Measurements from ENCODE around the gene TMEM117.

TMEM117 gene

DNA sequence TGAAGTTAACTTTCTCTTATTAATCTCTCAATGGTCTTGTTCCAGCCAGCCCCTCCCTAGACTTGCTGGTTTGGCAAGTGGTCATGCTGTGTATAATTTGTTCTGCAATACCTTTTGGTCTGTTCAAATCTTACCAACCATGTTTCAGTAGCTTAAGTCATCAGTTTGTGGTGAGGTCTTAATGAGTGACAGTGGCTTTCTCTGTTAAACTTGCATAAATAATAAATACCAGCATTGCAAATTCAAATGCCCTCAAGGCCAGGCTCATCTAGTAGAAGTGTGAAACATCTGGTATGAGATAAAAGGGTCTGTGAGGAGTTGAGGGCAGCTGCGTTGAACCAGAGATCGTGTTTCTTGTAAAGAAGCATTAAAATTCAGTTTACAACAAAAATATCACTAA lies 319.5 kb downstream of the TMEM117 start (continued):
- TF ChIP-seq ZBTB26 (tag by site-specific recombination; optimal IDR thresholded peaks at IDR 0.05) (no peak), ZNF274 (IDR thresholded peaks at IDR 0.05; ENCODE audit: low read length) (no peak), ZNF274 (tag by site-specific recombination; IDR thresholded peaks at IDR 0.05; ENCODE audit: borderline replicate concordance) (no peak), SETDB1 (IDR thresholded peaks at IDR 0.05; ENCODE audit: insufficient read length, low read length) (no peak), SP7 (tag by site-specific recombination; IDR thresholded peaks at IDR 0.05) (no peak)

- ChIA-PET CTCF (interaction anchor here (0.7 kb wide), 1 partner anchor 718 kb away, joined by 3 read pairs; no protein-coding TSS in a partner anchor), POLR2A (no interaction called here)
- H3K9me3 ChIP-seq (ENCODE audit: control insufficient read depth, insufficient read depth, low read depth, low read length) = no peaks in the 10 kb centered on the region
- H3K27ac ChIP-seq (ENCODE audit: extremely low read depth, low read depth, low read length) = no peak overlapping the region
- H3K36me3 ChIP-seq (ENCODE audit: control insufficient read depth in 2 of 2, insufficient read depth in 1 of 2, low read length in 2 of 2) = no peaks in the 10 kb centered on the region
- TF ChIP-seq AEBP2 (tag by site-specific recombination; IDR thresholded peaks at IDR 0.05; ENCODE audit: borderline replicate concordance) (no peak), TRIM28 (IDR thresholded peaks at IDR 0.05; ENCODE audit: borderline replicate concordance, low read length) (no peak), ZNF362 (tag by site-specific recombination; IDR thresholded peaks at IDR 0.05) (no peak), WT1 (tag by site-specific recombination; IDR thresholded peaks at IDR 0.05) (no peak), ZNF311 (tag by site-specific recombination; IDR thresholded peaks at IDR 0.05; ENCODE audit: borderline replicate concordance) (no peak), ZNF621 (tag by site-specific recombination; IDR thresholded peaks at IDR 0.05) (no peak), ZNF211 (tag by site-specific recombination; IDR thresholded peaks at IDR 0.05; ENCODE audit: low read depth) (no peak), ZNF473 (tag by site-specific recombination; IDR thresholded peaks at IDR 0.05) (no peak), ZNF660 (tag by site-specific recombination; IDR thresholded peaks at IDR 0.05) (no peak), ZNF16 (tag by site-specific recombination; IDR thresholded peaks at IDR 0.05; ENCODE audit: low read depth) (no peak), ZNF549 (tag by site-specific recombination; IDR thresholded peaks at IDR 0.05) (no peak), ZNF366 (tag by site-specific recombination; conservative IDR thresholded peaks at IDR 0.05) (no peak), IKZF3 (tag by site-specific recombination; IDR thresholded peaks at IDR 0.05) (no peak)
- TF ChIP-seq, protein P1, sequence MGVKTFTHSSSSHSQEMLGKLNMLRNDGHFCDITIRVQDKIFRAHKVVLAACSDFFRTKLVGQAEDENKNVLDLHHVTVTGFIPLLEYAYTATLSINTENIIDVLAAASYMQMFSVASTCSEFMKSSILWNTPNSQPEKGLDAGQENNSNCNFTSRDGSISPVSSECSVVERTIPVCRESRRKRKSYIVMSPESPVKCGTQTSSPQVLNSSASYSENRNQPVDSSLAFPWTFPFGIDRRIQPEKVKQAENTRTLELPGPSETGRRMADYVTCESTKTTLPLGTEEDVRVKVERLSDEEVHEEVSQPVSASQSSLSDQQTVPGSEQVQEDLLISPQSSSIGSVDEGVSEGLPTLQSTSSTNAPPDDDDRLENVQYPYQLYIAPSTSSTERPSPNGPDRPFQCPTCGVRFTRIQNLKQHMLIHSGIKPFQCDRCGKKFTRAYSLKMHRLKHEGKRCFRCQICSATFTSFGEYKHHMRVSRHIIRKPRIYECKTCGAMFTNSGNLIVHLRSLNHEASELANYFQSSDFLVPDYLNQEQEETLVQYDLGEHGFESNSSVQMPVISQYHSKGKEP (tag by site-specific recombination; IDR thresholded peaks at IDR 0.05) = no peak
- H3K4me1 ChIP-seq (ENCODE audit: control insufficient read depth, insufficient read depth, low read length) = no peaks in the 10 kb centered on the region
- no peak overlapping the region for H3K4me3 ChIP-seq (ENCODE audit: low read depth, low read length)
Observed at GRCh38 chr12:44157359-44157758, 321.5 kb downstream of the TMEM117 start.

DNA sequence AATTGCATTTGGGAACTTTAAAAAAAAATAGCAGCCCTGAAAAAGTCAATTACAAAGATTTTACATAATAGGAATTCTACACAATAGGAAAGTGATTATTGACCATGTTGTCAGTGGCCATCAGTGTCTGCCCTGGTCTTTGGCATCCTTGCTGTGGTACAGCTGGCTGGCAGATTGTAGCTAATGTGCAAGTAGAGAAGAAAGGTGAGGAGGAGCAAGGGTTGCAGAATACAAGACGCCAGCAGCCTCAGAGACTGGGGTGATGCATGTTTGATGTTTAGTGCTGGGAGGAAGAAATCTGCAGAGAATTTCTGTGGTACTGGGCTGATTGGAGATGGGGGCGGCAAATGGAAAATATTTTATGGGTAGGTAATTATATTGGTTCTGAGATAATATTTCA lies 322.9 kb downstream of the TMEM117 start:
- Histone ChIP-seq H3K4me1 (ENCODE audit: control insufficient read depth, insufficient read depth, low read length) (no peaks in the 10 kb centered on the region), H3K9me3 (ENCODE audit: control insufficient read depth, insufficient read depth, low read depth, low read length) (no peaks in the 10 kb centered on the region), H3K4me3 (ENCODE audit: low read depth, low read length) (no peak overlapping the region), H3K27ac (ENCODE audit: extremely low read depth, low read depth, low read length) (no peak overlapping the region), H3K36me3 (ENCODE audit: control insufficient read depth in 2 of 2, insufficient read depth in 1 of 2, low read length in 2 of 2) (no peaks in the 10 kb centered on the region)
- CTCF ChIA-PET = no interaction called here
- POLR2A ChIA-PET = no interaction called here
- TF ChIP-seq AEBP2 (tag by site-specific recombination; IDR thresholded peaks at IDR 0.05; ENCODE audit: borderline replicate concordance) (no peak), MEIS1 (CRISPR knock-in tag; IDR thresholded peaks at IDR 0.05; ENCODE audit: borderline replicate concordance) (no peak), ZNF707 (tag by site-specific recombination; IDR thresholded peaks at IDR 0.05) (no peak), GLI4 (tag by site-specific recombination; IDR thresholded peaks at IDR 0.05) (no peak), ZNF560 (tag by site-specific recombination; IDR thresholded peaks at IDR 0.05; ENCODE audit: borderline replicate concordance) (no peak), ZNF561 (tag by site-specific recombination; IDR thresholded peaks at IDR 0.05; ENCODE audit: borderline replicate concordance) (no peak), ZNF510 (tag by site-specific recombination; IDR thresholded peaks at IDR 0.05; ENCODE audit: insufficient replicate concordance) (no peak), ZNF585B (tag by site-specific recombination; IDR thresholded peaks at IDR 0.05) (no peak), GLIS2 (tag by site-specific recombination; IDR thresholded peaks at IDR 0.05) (no peak)
